Measurements from ENCODE around the gene MPP3.
A peak's percentile ranks its signal among the peaks of the same experiment; 100 is the strongest.

The MPP3 gene

GRCh38 chr17:43878260-43879175 is 45.6 kb upstream of the MPP3 start (continued):
- TF ChIP-seq HIC1 (tag by site-specific recombination; IDR thresholded peaks at IDR 0.05) = peak; percentile 36; the same call in 1 of the 2 replicates
- peak; percentile 86 for TF ChIP-seq ZIC2 (tag by site-specific recombination; IDR thresholded peaks at IDR 0.05)
- TF ChIP-seq ZNF132 (tag by site-specific recombination; IDR thresholded peaks at IDR 0.05; ENCODE audit: borderline replicate concordance) = no peak
- no peak for TF ChIP-seq ZNF785 (tag by site-specific recombination; IDR thresholded peaks at IDR 0.05)
- TF ChIP-seq ZNF561 (tag by site-specific recombination; IDR thresholded peaks at IDR 0.05; ENCODE audit: borderline replicate concordance) = no peak
- TF ChIP-seq ZNF169 (tag by site-specific recombination; IDR thresholded peaks at IDR 0.05) = no peak
- no peak for TF ChIP-seq KLF9 (tag by site-specific recombination; IDR thresholded peaks at IDR 0.05; ENCODE audit: low read depth)
- no peak for TF ChIP-seq ATF2 (tag by site-specific recombination; IDR thresholded peaks at IDR 0.05; ENCODE audit: low read depth)
- TF ChIP-seq ZNF362 (tag by site-specific recombination; IDR thresholded peaks at IDR 0.05) = no peak
- TF ChIP-seq ZNF530 (tag by site-specific recombination; IDR thresholded peaks at IDR 0.05; ENCODE audit: low read depth) = no peak
- no peak for TF ChIP-seq ZNF114 (tag by site-specific recombination; IDR thresholded peaks at IDR 0.05)
- no peak for TF ChIP-seq REPIN1 (tag by site-specific recombination; IDR thresholded peaks at IDR 0.05; ENCODE audit: low read depth)
- no peak for TF ChIP-seq ZBTB10 (tag by site-specific recombination; IDR thresholded peaks at IDR 0.05)
- no peak for TF ChIP-seq ZNF701 (tag by site-specific recombination; IDR thresholded peaks at IDR 0.05)
- no peak for TF ChIP-seq MYNN (tag by site-specific recombination; IDR thresholded peaks at IDR 0.05; ENCODE audit: borderline replicate concordance)
- TF ChIP-seq ZNF521 (tag by site-specific recombination; IDR thresholded peaks at IDR 0.05) = no peak
- no peak for TF ChIP-seq ZNF2 (tag by site-specific recombination; IDR thresholded peaks at IDR 0.05)
- TF ChIP-seq ZNF624 (tag by site-specific recombination; IDR thresholded peaks at IDR 0.05) = no peak
- TF ChIP-seq ZNF16 (tag by site-specific recombination; IDR thresholded peaks at IDR 0.05; ENCODE audit: low read depth) = no peak
- TF ChIP-seq WT1 (tag by site-specific recombination; IDR thresholded peaks at IDR 0.05) = no peak
- no peak for TF ChIP-seq ZNF146 (tag by site-specific recombination; IDR thresholded peaks at IDR 0.05)
- peak; percentile 72 for TF ChIP-seq SP7 (tag by site-specific recombination; IDR thresholded peaks at IDR 0.05)
- TF ChIP-seq ZNF26 (tag by site-specific recombination; IDR thresholded peaks at IDR 0.05) = no peak
- no peak for TF ChIP-seq ZNF544 (tag by site-specific recombination; IDR thresholded peaks at IDR 0.05)
- no peak for TF ChIP-seq BCL11A (tag by site-specific recombination; IDR thresholded peaks at IDR 0.05; ENCODE audit: low read depth)
- TF ChIP-seq ZNF292 (tag by site-specific recombination; IDR thresholded peaks at IDR 0.05; ENCODE audit: borderline replicate concordance, low read depth) = no peak
- TF ChIP-seq ZBTB49 (tag by site-specific recombination; IDR thresholded peaks at IDR 0.05; ENCODE audit: low read depth) = no peak
